Measurements from ENCODE around the gene CAPZB.

DNA sequence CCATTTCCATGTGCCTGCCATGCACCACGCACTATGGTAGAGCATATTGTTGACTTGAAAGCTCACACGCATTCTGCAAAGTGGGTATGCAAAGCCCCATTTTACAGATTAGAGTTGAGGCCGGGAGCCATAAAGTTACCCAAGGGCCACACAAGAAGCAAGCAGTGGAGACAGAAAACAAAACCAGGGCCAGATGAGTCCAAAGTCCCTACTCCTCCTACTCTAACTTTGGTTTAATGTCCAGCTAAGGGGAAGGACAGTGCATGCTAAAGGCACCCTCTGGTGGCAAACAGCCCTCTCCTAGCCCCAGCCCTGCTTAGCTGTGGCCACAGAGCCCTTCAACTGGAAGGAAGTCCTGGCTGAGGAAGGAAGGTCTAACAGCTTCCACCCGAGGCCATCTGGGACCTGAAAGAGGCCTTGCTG lies 98.3 kb downstream of the CAPZB start:
- TF ChIP-seq EZH2 (optimal IDR thresholded peaks at IDR 0.05; ENCODE audit: low read depth, low read length): no peak
- TF ChIP-seq, protein P1, sequence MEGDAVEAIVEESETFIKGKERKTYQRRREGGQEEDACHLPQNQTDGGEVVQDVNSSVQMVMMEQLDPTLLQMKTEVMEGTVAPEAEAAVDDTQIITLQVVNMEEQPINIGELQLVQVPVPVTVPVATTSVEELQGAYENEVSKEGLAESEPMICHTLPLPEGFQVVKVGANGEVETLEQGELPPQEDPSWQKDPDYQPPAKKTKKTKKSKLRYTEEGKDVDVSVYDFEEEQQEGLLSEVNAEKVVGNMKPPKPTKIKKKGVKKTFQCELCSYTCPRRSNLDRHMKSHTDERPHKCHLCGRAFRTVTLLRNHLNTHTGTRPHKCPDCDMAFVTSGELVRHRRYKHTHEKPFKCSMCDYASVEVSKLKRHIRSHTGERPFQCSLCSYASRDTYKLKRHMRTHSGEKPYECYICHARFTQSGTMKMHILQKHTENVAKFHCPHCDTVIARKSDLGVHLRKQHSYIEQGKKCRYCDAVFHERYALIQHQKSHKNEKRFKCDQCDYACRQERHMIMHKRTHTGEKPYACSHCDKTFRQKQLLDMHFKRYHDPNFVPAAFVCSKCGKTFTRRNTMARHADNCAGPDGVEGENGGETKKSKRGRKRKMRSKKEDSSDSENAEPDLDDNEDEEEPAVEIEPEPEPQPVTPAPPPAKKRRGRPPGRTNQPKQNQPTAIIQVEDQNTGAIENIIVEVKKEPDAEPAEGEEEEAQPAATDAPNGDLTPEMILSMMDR (IDR thresholded peaks at IDR 0.05; ENCODE audit: low read length): no peak
